RWPE2 (cell line): ENCODE measurements around the gene RAB11FIP3.

Experiments
- ATAC-seq: fragments of 200-7000 bp; cut with Tn5 transposase; 3 replicates; pipeline ENCODE4 v1.9.1; 2021; ENCODE audit warnings: low read depth
- DNase-seq: peaks from one replicate; pipeline ENCODE4 v3.0.0-alpha.2; 2020; ENCODE audit warnings: low spot score
- H3K27ac ChIP-seq: fragments of 450-650 bp; 2 replicates; pipeline ENCODE4 v1.5.1; 2017; ENCODE audit warnings: mild to moderate bottlenecking; ENCODE audit not compliant: poor library complexity, severe bottlenecking
- H3K27me3 ChIP-seq: fragments of 250-450 bp; sonication (Bioruptor Pico); 2 replicates; pipeline ENCODE4 v1.5.1; 2021; ENCODE audit warnings: mild to moderate bottlenecking, moderate library complexity; ENCODE audit not compliant: insufficient read depth, poor library complexity, severe bottlenecking
- H3K36me3 ChIP-seq: fragments of 250-450 bp; sonication (Bioruptor Pico); 2 replicates; pipeline ENCODE4 v1.5.1; 2020; ENCODE audit warnings: low read depth, mild to moderate bottlenecking, moderate library complexity
- H3K4me1 ChIP-seq: fragments of 250-450 bp; sonication (Bioruptor Pico); 2 replicates; pipeline ENCODE4 v1.5.1; 2021; ENCODE audit warnings: mild to moderate bottlenecking, moderate library complexity; ENCODE audit not compliant: insufficient read depth, poor library complexity, severe bottlenecking
- H3K4me3 ChIP-seq: fragments of 250-450 bp; sonication (Bioruptor Pico); 2 replicates; pipeline ENCODE4 v1.5.1; 2021; ENCODE audit warnings: mild to moderate bottlenecking, moderate library complexity; ENCODE audit not compliant: severe bottlenecking
- H3K9me3 ChIP-seq: fragments of 250-450 bp; sonication (Bioruptor Pico); 2 replicates; pipeline ENCODE4 v1.5.1; 2021; ENCODE audit warnings: mild to moderate bottlenecking, moderate library complexity; ENCODE audit not compliant: severe bottlenecking
- TF ChIP-seq, protein P1 (sequence below): fragments of 450-650 bp; IDR thresholded peaks from one replicate; pipeline ENCODE4 v1.5.1; 2017; ENCODE audit warnings: mild to moderate bottlenecking, moderate library complexity; ENCODE audit not compliant: poor library complexity, severe bottlenecking

RAB11FIP3 gene

DNA sequence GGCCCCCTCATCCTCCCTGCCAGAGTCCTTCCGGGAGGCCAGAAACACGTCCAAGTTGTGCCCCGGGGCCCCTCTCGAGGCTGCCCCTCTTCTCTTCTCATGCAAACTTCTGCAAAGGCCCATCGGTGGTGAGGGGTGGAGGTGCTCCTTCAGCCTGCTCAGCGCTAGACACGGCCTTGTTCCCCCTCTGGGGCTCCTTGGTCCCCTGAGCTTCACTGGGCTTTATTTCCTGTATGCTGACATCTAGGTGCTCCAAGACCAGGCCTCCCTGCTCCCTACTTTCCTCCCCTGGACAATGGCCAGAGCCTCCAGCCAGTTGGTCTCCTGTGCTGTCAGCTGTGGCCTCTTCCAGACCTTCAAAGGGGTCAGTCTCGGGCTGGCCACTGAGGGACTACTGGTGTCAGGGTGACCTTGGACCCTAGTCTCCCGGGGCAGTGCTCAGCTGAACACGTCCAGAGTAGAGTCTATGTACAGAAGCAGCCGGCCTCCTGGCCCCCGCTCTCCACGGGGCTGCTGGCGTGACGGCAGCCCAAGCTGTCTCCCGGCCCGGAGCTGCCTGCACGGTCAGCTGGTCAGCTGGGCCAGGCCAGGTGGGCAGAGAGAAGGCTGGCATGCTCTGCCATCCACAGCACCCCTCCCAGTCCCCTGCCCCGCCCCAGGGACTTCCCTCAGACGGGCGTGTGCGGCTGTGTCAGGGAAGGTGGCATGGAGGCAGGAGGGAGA is 133.0 kb downstream of the RAB11FIP3 start:
- no peaks in the 10 kb centered on the region for H3K4me1 ChIP-seq
- no peaks in the 10 kb centered on the region for H3K9me3 ChIP-seq
- DNase-seq = no peak
- H3K4me3 ChIP-seq = no peak overlapping the region
- no peak for ATAC-seq
- TF ChIP-seq, protein P1, sequence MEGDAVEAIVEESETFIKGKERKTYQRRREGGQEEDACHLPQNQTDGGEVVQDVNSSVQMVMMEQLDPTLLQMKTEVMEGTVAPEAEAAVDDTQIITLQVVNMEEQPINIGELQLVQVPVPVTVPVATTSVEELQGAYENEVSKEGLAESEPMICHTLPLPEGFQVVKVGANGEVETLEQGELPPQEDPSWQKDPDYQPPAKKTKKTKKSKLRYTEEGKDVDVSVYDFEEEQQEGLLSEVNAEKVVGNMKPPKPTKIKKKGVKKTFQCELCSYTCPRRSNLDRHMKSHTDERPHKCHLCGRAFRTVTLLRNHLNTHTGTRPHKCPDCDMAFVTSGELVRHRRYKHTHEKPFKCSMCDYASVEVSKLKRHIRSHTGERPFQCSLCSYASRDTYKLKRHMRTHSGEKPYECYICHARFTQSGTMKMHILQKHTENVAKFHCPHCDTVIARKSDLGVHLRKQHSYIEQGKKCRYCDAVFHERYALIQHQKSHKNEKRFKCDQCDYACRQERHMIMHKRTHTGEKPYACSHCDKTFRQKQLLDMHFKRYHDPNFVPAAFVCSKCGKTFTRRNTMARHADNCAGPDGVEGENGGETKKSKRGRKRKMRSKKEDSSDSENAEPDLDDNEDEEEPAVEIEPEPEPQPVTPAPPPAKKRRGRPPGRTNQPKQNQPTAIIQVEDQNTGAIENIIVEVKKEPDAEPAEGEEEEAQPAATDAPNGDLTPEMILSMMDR = no peak
- no peaks in the 10 kb centered on the region for H3K36me3 ChIP-seq
- peaks cover 35% of the 10 kb centered on the region for H3K27me3 ChIP-seq
- no peak overlapping the region for H3K27ac ChIP-seq

DNA sequence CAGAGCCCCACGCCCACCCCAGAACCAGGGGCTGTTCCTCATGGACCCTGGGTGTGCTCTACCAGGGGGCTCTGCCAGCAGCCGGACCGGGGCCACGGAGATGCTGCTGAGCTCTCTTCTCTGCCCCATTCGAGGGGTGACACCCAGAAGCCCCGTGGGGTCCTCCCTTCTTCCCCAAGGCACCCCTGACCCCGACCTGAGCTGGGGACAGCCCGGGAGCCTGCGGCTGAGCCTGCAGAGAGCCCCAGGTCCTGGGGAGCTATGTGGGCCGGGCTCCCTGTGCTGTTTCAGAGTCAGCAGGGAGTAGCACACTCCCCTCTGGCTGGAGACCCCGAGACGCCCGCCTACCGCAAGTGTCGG is 133.6 kb downstream of the RAB11FIP3 start:
- Histone ChIP-seq H3K4me1 (no peaks in the 10 kb centered on the region), H3K9me3 (no peaks in the 10 kb centered on the region), H3K4me3 (no peak overlapping the region), H3K27me3 (peaks cover 35% of the 10 kb centered on the region), H3K36me3 (no peaks in the 10 kb centered on the region), H3K27ac (no peak overlapping the region)
- ATAC-seq (no peak), DNase-seq (no peak)
- TF ChIP-seq, protein P1 = no peak

DNA sequence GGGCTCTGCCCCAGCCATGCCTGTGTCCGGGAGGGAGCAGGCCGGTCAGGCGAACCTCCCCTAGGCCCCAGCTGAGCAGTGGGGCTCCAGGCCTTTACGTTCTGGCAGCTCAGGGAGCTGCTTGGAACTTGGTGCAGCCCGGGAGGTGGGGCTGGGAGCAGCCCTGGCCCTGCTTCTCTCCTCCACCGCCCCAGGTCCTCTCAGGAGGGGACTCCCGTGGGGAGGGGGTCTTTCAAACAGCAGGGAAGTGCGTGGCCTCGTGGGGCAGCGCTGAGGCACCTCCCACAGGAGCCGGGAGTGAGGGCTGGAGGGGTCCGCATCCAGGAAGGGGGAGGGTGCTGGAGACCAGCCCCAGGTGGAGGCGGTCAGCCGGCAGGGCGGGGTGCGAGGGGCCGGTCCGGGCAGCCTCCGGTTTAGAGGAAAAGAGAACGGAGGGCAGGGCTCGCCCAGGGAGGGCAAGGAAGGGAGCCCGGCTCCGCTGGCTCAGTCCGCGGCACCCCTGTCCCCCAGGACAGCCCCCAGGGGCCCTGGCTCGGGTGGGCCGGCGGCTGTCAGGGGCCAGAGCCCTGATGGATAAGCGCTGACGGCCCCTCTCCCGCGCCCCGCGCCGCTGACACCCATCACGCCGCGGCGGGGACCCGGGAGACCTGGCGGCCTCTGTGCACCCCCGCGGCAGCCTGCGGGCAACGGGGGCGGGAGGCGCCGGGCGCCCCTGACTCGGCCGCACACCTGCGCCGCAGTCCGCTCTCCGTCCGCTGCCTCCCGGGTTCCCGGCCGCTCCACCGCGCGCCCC is 134.2 kb downstream of the RAB11FIP3 start:
- DNase-seq (no peak), ATAC-seq (no peak)
- no peak overlapping the region for H3K4me3 ChIP-seq
- TF ChIP-seq, protein P1 = no peak
- H3K4me1 ChIP-seq = no peaks in the 10 kb centered on the region
- H3K36me3 ChIP-seq = no peaks in the 10 kb centered on the region
- H3K27ac ChIP-seq = no peak overlapping the region
- peaks cover 35% of the 10 kb centered on the region for H3K27me3 ChIP-seq
- no peaks in the 10 kb centered on the region for H3K9me3 ChIP-seq

DNA sequence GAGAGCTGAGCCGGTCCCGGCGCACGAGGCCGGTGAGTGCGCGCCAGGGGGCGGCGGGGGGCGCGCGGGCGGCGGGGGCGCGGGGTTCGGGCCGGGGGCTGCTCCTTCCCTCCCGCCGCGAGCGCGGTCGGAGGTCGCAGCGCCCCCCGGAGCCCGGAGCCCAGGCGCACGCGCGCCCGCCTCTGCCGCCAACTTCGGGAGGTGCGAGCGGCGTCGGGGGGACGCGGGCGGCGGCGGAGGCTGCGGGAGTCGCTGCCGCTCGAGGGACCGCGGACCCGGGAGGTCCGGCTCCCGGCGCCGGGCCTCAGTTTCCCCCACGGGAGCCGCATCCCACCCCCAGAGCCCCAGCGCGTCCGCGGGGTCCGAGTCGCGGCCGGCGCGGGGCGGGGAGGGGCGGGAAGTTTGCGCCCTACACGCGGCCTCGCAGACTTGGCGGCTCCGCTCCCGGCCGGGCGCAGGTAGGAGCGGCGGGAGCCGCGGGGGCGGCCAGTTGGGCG is 134.8 kb downstream of the RAB11FIP3 start, which contains the start of gene PRR35:
PRR35 (plus strand) TSS at position 191 of the 497 bp plus-strand sequence. CDS start 2,901 bp downstream, outside the sequence.
- H3K4me1 ChIP-seq = no peaks in the 10 kb centered on the region
- H3K4me3 ChIP-seq = no peak within 1 kb of the TSS

More for the DNA sequence above, 134.8 kb downstream of the RAB11FIP3 start, which contains the start of gene PRR35:
- TF ChIP-seq, protein P1 = no peak
- Histone ChIP-seq H3K27ac (no peak within 1 kb of the TSS), H3K36me3 (no peaks in the 10 kb centered on the region), H3K9me3 (no peaks in the 10 kb centered on the region), H3K27me3 (peaks cover 35% of the 10 kb centered on the region)
- DNase-seq (no peak), ATAC-seq (no peak)
